Spleen (tissue), 11 donors: ENCODE data around the gene LCE1F. TPM values are rescaled to one million over a fixed set of nuclear protein-coding genes. Genes with fewer than 3 reads are reported as not detected.

ENCODE experiments used
- DNase-seq: peaks from one replicate; pipeline ENCODE4 v3.0.0-alpha.2; 2020
- H3K27ac ChIP-seq, 8 donors: fragments of 200-600 bp; sonication (generic) in 7 of 8; 1 replicate in 4 of 8; 2 replicates in 4 of 8; pipeline versions ENCODE4 v1.5.0 to v1.8.0; 2016 to 2021; ENCODE audit warnings: inconsistent platforms in 4 of 8, mild to moderate bottlenecking in 4 of 8, moderate library complexity in 1 of 8
- H3K27me3 ChIP-seq, 7 donors: fragments of 200-600 bp; sonication (generic) in 6 of 7; replicated peaks in 1 of 7; 1 replicate in 4 of 7; 2 replicates in 3 of 7; pipeline versions ENCODE4 v1.5.0 to v1.8.0; 2016 to 2021; ENCODE audit warnings: inconsistent platforms in 3 of 7, mild to moderate bottlenecking in 1 of 7
- H3K36me3 ChIP-seq, 6 donors: fragments of 200-600 bp; sonication (generic) in 5 of 6; 1 replicate in 4 of 6; 2 replicates in 2 of 6; pipeline versions ENCODE4 v1.5.0 to v1.8.0; 2016 to 2021; ENCODE audit warnings: inconsistent platforms in 2 of 6
- H3K4me1 ChIP-seq, 6 donors: fragments of 200-600 bp; sonication (generic) in 5 of 6; 1 replicate in 3 of 6; 2 replicates in 3 of 6; pipeline versions ENCODE4 v1.5.0 to v1.8.0; 2016 to 2021; ENCODE audit warnings: inconsistent platforms in 3 of 6
- H3K4me3 ChIP-seq, 8 donors: fragments of 200-600 bp; sonication (generic) in 7 of 8; 1 replicate in 4 of 8; 2 replicates in 4 of 8; pipeline versions ENCODE4 v1.5.0 to v1.8.0; 2016 to 2021; ENCODE audit warnings: inconsistent platforms in 4 of 8, mild to moderate bottlenecking in 4 of 8, moderate library complexity in 2 of 8
- H3K9me3 ChIP-seq, 8 donors: fragments of 200-600 bp; sonication (generic) in 7 of 8; 1 replicate in 4 of 8; 2 replicates in 4 of 8; pipeline versions ENCODE4 v1.5.0 to v1.8.0; 2016 to 2021; ENCODE audit warnings: inconsistent platforms in 4 of 8
- CTCF ChIP-seq, 11 experiments: fragments of 200-600 bp in 7 of 11; fragments of 450-650 bp in 4 of 11; sonication (generic) in 4 of 11; IDR thresholded peaks in 8 of 11; conservative IDR thresholded peaks in 3 of 11; 1 replicate in 7 of 11; 2 replicates in 4 of 11; pipeline versions ENCODE4 v1.4.0 to v1.8.0; 2016 to 2021; ENCODE audit warnings: antibody characterized with exemption in 11 of 11, inconsistent platforms in 4 of 11, mild to moderate bottlenecking in 1 of 11
- POLR2A ChIP-seq, 3 donors: fragments of 450-650 bp; IDR thresholded peaks; one replicate each; pipeline ENCODE4 v1.5.1; 2017; ENCODE audit warnings: antibody characterized with exemption in 3 of 3, mild to moderate bottlenecking in 1 of 3
- POLR2AphosphoS5 ChIP-seq, 3 donors: sonication (generic); formaldehyde crosslinking; IDR thresholded peaks; one replicate each; pipeline ENCODE4 v1.5.1; 2017; ENCODE audit warnings: antibody characterized with exemption in 3 of 3
- WGBS, 5 donors: extraction: QIAGEN DNeasy Blood & Tissue Kit in 3 of 5; methylation state at CpG; one replicate each; pipeline versions ENCODE4 v1.1.5 to v1.1.7; 2013 to 2018; 5-methylcytosine and 5-hydroxymethylcytosine counted together
- intact Hi-C: fragments of 100-400 bp; cut with DNase I; formaldehyde crosslinking; loops from one replicate; pipeline ENCODE4 v1.15.0; 2023; ENCODE audit warnings: low total_unique reads
- polyA plus RNA-seq, 3 donors: library from polyadenylated mRNA; stranded (reverse); fragments of 200-250 nt; gene quantifications; one replicate each; pipeline ENCODE4 v1.2.1, GENCODE V29; 2013
- total RNA-seq, 7 donors: library from RNA; depleted of rRNA in 3 of 7; stranded (reverse); fragments of >200 nt in 3 of 7; fragmentation: NEBNext Ultra II Directional in 4 of 7; extraction: Animal tissue kit (Norgen Biotek cat#: 25700) in 4 of 7; gene quantifications; one replicate each; pipeline versions ENCODE4 v1.1.0 to v1.2.1, GENCODE V29; 2016 to 2021
- donor health status: healthy with polysubstance abuse.
- donor health status: DM: no; HTN: no; CAD: no; lungs with moderate emphysema.
- donor health status: DM: no; HTN: no; CAD: no.
- donor health status: Bipolar disorder and iron deficiency.
- donor health status: healthy.
- donor health status: DM: no; HTN: no; CAD: no.
- donor health status: DM: yes; HTN: yes; CAD: no.

Gene LCE1F
- total and polyA plus RNA-seq, 10 donors, result not detected

- no peak overlapping the region for H3K27ac ChIP-seq
- 82 to 89% (median 84%) methylated on average over 6 of the region's 6 CpGs for whole genome bisulfite sequencing, 5 donors
- intact Hi-C loops, result no loop called here
- TF ChIP-seq POLR2AphosphoS5 (IDR thresholded peaks at IDR 0.05), result no peak
- TF ChIP-seq POLR2A (IDR thresholded peaks at IDR 0.05), result no peak
- no peak for TF ChIP-seq CTCF (IDR thresholded peaks at IDR 0.05 in 8 of 11, conservative IDR thresholded peaks at IDR 0.05 in 3 of 11)
- no peaks in the 10 kb centered on the region for H3K4me1 ChIP-seq
- no peak for DNase-seq
- H3K4me3 ChIP-seq, result no peak overlapping the region
- no peaks in the 10 kb centered on the region for H3K36me3 ChIP-seq
- peaks cover 0 to 5% (median 0%) of the 10 kb centered on the region in 7 donors for H3K27me3 ChIP-seq
- H3K9me3 ChIP-seq, result peaks cover 0 to 3% (median 0%) of the 10 kb centered on the region in 8 donors
These were observed 42.4 kb downstream of the LCE1F start for GRCh38 chr1:152817309-152817708.

GRCh38 chr1:152823294-152823693 is 48.4 kb downstream of the LCE1F start:
- no peak for DNase-seq
- Histone ChIP-seq H3K36me3 (no peaks in the 10 kb centered on the region), H3K9me3 (no peaks in the 10 kb centered on the region), H3K4me1 (no peaks in the 10 kb centered on the region), H3K27me3 (peaks cover 0 to 41% (median 0%) of the 10 kb centered on the region in 7 donors), H3K4me3 (no peak overlapping the region), H3K27ac (no peak overlapping the region)
- intact Hi-C loops, result no loop called here
- TF ChIP-seq CTCF (IDR thresholded peaks at IDR 0.05 in 8 of 11, conservative IDR thresholded peaks at IDR 0.05 in 3 of 11) (no peak), POLR2A (IDR thresholded peaks at IDR 0.05) (no peak), POLR2AphosphoS5 (IDR thresholded peaks at IDR 0.05) (no peak)
- 37 to 49% (median 40%) methylated on average over 5 of the region's 5 CpGs for WGBS, 5 donors

- no peaks in the 10 kb centered on the region for H3K4me1 ChIP-seq
- no peak overlapping the region for H3K27ac ChIP-seq
- H3K27me3 ChIP-seq, result peaks cover 0 to 46% (median 0%) of the 10 kb centered on the region in 7 donors
- H3K4me3 ChIP-seq, result no peak overlapping the region
- TF ChIP-seq CTCF (IDR thresholded peaks at IDR 0.05 in 8 of 11, conservative IDR thresholded peaks at IDR 0.05 in 3 of 11) (no peak), POLR2AphosphoS5 (IDR thresholded peaks at IDR 0.05) (no peak), POLR2A (IDR thresholded peaks at IDR 0.05) (no peak)
- no peak for DNase-seq
- intact Hi-C loops, result no loop called here
- H3K9me3 ChIP-seq, result peaks cover 0 to 2% (median 0%) of the 10 kb centered on the region in 8 donors
- H3K36me3 ChIP-seq, result no peaks in the 10 kb centered on the region
These were observed 50.0 kb downstream of the LCE1F start for GRCh38 chr1:152824964-152825363.

Other genes with a start within 250 kb of the LCE1F start
- gene LCE3E, start 208.4 kb upstream of the LCE1F start, total RNA-seq, result not detected
- not detected for gene LCE3E, start 208.4 kb upstream of the LCE1F start, polyA plus RNA-seq
- gene LCE3D, start 194.6 kb upstream of the LCE1F start, total RNA-seq, result not detected
- gene LCE3D, start 194.6 kb upstream of the LCE1F start, polyA plus RNA-seq, result under 1 TPM in 1 of 3 donors, not detected in 2; 0.32 TPM
- not detected for gene LCE3C, start 174.9 kb upstream of the LCE1F start, total RNA-seq
- not detected for gene LCE3C, start 174.9 kb upstream of the LCE1F start, polyA plus RNA-seq
- gene LCE3B, start 161.3 kb upstream of the LCE1F start, total RNA-seq, result not detected
- not detected for gene LCE3B, start 161.3 kb upstream of the LCE1F start, polyA plus RNA-seq
- gene LCE3A, start 152.0 kb upstream of the LCE1F start, total RNA-seq, result not detected
- gene LCE3A, start 152.0 kb upstream of the LCE1F start, polyA plus RNA-seq, result not detected
- gene LCE2D, start 111.8 kb upstream of the LCE1F start, total RNA-seq, result not detected
- not detected for gene LCE2D, start 111.8 kb upstream of the LCE1F start, polyA plus RNA-seq
- gene LCE2C, start 99.9 kb upstream of the LCE1F start, total RNA-seq, result not detected
- not detected for gene LCE2C, start 99.9 kb upstream of the LCE1F start, polyA plus RNA-seq
- gene LCE2B, start 89.0 kb upstream of the LCE1F start, total RNA-seq, result not detected
- gene LCE2B, start 89.0 kb upstream of the LCE1F start, polyA plus RNA-seq, result not detected
- not detected for gene LCE2A, start 76.8 kb upstream of the LCE1F start, total RNA-seq
- gene LCE2A, start 76.8 kb upstream of the LCE1F start, polyA plus RNA-seq, result not detected
- gene LCE4A, start 67.0 kb upstream of the LCE1F start, total RNA-seq, result not detected
- gene LCE4A, start 67.0 kb upstream of the LCE1F start, polyA plus RNA-seq, result not detected
- gene KPRP, start 17.1 kb upstream of the LCE1F start, total RNA-seq, result not detected
- not detected for gene KPRP, start 17.1 kb upstream of the LCE1F start, polyA plus RNA-seq
- gene LCE1E, start 11.1 kb downstream of the LCE1F start, total RNA-seq, result not detected
- not detected for gene LCE1E, start 11.1 kb downstream of the LCE1F start, polyA plus RNA-seq
- gene LCE1D, start 21.6 kb downstream of the LCE1F start, total RNA-seq, result not detected
- gene LCE1D, start 21.6 kb downstream of the LCE1F start, polyA plus RNA-seq, result not detected
- gene LCE1C, start 31.5 kb downstream of the LCE1F start, total RNA-seq, result not detected
- gene LCE1C, start 31.5 kb downstream of the LCE1F start, polyA plus RNA-seq, result not detected
- not detected for gene LCE1B, start 36.8 kb downstream of the LCE1F start, total RNA-seq
- not detected for gene LCE1B, start 36.8 kb downstream of the LCE1F start, polyA plus RNA-seq
- not detected for gene LCE1A, start 52.3 kb downstream of the LCE1F start, total RNA-seq
- not detected for gene LCE1A, start 52.3 kb downstream of the LCE1F start, polyA plus RNA-seq
- gene LCE6A, start 67.7 kb downstream of the LCE1F start, total RNA-seq, result not detected
- not detected for gene LCE6A, start 67.7 kb downstream of the LCE1F start, polyA plus RNA-seq
- gene LCE7A, start 84.9 kb downstream of the LCE1F start, total RNA-seq, result not detected
- gene LCE7A, start 84.9 kb downstream of the LCE1F start, polyA plus RNA-seq, result not detected
- not detected for gene SMCP, start 103.2 kb downstream of the LCE1F start, total RNA-seq
- gene SMCP, start 103.2 kb downstream of the LCE1F start, polyA plus RNA-seq, result not detected
- gene IVL, start 133.4 kb downstream of the LCE1F start, total RNA-seq, result not detected
- gene IVL, start 133.4 kb downstream of the LCE1F start, polyA plus RNA-seq, result under 1 TPM in 2 of 3 donors, not detected in 1; 0.04 to 0.05 TPM
- gene SPRR5, start 172.1 kb downstream of the LCE1F start, total RNA-seq, result not detected
- not detected for gene SPRR5, start 172.1 kb downstream of the LCE1F start, polyA plus RNA-seq
- gene SPRR4, start 195.5 kb downstream of the LCE1F start, total RNA-seq, result not detected
- gene SPRR4, start 195.5 kb downstream of the LCE1F start, polyA plus RNA-seq, result not detected
- gene SPRR1A, start 208.9 kb downstream of the LCE1F start, total RNA-seq, result not detected
- not detected for gene SPRR1A, start 208.9 kb downstream of the LCE1F start, polyA plus RNA-seq
- gene SPRR3, start 226.6 kb downstream of the LCE1F start, total RNA-seq, result not detected
- 1 to 10 TPM in 2 of 3 donors, under 1 TPM in 1; 0.39 to 9.3 (median 1.8) TPM for gene SPRR3, start 226.6 kb downstream of the LCE1F start, polyA plus RNA-seq